ENCODE results near the gene RGS19. TPM values are rescaled to one million over a fixed set of nuclear protein-coding genes. Genes with fewer than 3 reads are reported as not detected.
A peak's percentile ranks its signal among the peaks of the same experiment; 100 is the strongest.

Gene RGS19
- total RNA-seq, 1 donor from 2014 or later: 26.2 TPM

- no peaks in the 10 kb centered on the region for H3K9me3 Mint-ChIP-seq (ENCODE audit: unreplicated experiment)
- peaks cover 8% of the 10 kb centered on the region for H3K27me3 Mint-ChIP-seq (ENCODE audit: unreplicated experiment)
- H3K36me3 Mint-ChIP-seq (ENCODE audit: low read depth, unreplicated experiment): no peaks in the 10 kb centered on the region
- peak; percentile 2 for DNase-seq (ENCODE audit: low spot score)
- TF ChIP-seq, protein P1, sequence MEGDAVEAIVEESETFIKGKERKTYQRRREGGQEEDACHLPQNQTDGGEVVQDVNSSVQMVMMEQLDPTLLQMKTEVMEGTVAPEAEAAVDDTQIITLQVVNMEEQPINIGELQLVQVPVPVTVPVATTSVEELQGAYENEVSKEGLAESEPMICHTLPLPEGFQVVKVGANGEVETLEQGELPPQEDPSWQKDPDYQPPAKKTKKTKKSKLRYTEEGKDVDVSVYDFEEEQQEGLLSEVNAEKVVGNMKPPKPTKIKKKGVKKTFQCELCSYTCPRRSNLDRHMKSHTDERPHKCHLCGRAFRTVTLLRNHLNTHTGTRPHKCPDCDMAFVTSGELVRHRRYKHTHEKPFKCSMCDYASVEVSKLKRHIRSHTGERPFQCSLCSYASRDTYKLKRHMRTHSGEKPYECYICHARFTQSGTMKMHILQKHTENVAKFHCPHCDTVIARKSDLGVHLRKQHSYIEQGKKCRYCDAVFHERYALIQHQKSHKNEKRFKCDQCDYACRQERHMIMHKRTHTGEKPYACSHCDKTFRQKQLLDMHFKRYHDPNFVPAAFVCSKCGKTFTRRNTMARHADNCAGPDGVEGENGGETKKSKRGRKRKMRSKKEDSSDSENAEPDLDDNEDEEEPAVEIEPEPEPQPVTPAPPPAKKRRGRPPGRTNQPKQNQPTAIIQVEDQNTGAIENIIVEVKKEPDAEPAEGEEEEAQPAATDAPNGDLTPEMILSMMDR (IDR thresholded peaks at IDR 0.05; ENCODE audit: unreplicated experiment): no peak
- H3K4me1 Mint-ChIP-seq (ENCODE audit: unreplicated experiment): no peaks in the 10 kb centered on the region
- no peak overlapping the region for H3K4me3 Mint-ChIP-seq (ENCODE audit: unreplicated experiment)
- no peak overlapping the region for H3K27ac Mint-ChIP-seq (ENCODE audit: unreplicated experiment)
These were observed 24.8 kb upstream of the RGS19 start for GRCh38 chr20:64103871-64104666.

GRCh38 chr20:64102647-64103354 is 23.5 kb upstream of the RGS19 start:
- Mint-ChIP-seq H3K27ac (ENCODE audit: unreplicated experiment) (no peak overlapping the region), H3K9me3 (ENCODE audit: unreplicated experiment) (no peaks in the 10 kb centered on the region), H3K27me3 (ENCODE audit: unreplicated experiment) (peaks cover 8% of the 10 kb centered on the region), H3K4me1 (ENCODE audit: unreplicated experiment) (no peaks in the 10 kb centered on the region), H3K4me3 (ENCODE audit: unreplicated experiment) (peak overlapping the region; percentile 67), H3K36me3 (ENCODE audit: low read depth, unreplicated experiment) (no peaks in the 10 kb centered on the region)
- DNase-seq (ENCODE audit: low spot score): no peak
- TF ChIP-seq, protein P1 (IDR thresholded peaks at IDR 0.05; ENCODE audit: unreplicated experiment): no peak

DNA sequence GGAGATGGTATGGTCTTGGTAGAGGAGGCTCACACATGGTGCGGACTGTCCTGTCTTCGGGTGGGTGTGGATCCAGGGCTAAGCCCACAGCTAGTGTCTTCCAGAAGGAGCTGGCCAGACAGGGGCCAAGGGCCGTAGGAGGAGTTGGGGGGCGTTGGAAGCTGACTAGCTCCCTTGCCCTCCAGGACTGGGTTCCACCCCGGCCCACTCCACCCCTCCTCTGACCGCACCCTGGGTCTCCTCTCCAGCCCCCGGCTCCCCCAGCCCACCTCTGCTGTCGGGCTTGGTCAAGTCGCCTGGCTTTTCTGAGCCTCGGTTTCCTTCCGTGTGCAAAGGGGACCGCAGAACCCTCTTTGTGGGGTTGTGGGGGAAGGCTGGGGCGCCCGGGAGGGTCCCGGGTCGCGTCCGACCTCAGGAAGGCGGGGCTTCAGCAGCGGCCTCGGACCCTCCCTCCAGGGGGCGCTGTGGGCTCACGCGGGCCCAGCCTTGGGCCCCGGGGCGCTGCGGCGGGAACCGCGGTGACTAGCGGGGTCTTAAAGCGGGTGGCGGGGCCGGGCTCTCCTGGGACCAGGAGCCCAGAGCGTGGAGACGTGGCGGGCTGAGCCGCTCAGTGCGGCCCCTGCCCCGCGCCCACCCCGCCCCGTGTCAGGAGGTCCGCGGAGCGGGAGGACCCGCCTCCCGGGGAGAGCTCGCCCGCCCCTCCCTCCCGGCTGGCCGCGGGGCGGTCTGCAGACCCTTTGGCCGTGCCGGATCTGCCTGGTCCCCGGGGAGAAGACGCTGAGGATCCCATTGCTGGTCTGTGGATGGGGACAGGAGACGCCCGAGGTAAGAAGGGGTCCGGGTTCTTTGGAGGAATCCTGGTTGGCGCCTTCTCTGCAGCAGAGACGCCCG is 22.7 kb upstream of the RGS19 start:
- Mint-ChIP-seq H3K4me3 (ENCODE audit: unreplicated experiment) (peak overlapping the region; percentile 76), H3K27me3 (ENCODE audit: unreplicated experiment) (peaks cover 8% of the 10 kb centered on the region), H3K27ac (ENCODE audit: unreplicated experiment) (no peak overlapping the region), H3K36me3 (ENCODE audit: low read depth, unreplicated experiment) (peaks cover 1% of the 10 kb centered on the region), H3K4me1 (ENCODE audit: unreplicated experiment) (no peaks in the 10 kb centered on the region), H3K9me3 (ENCODE audit: unreplicated experiment) (peaks cover under 1% of the 10 kb centered on the region)
- TF ChIP-seq, protein P1 (IDR thresholded peaks at IDR 0.05; ENCODE audit: unreplicated experiment): peak; percentile 98
- DNase-seq (ENCODE audit: low spot score): peak; percentile 79

DNA sequence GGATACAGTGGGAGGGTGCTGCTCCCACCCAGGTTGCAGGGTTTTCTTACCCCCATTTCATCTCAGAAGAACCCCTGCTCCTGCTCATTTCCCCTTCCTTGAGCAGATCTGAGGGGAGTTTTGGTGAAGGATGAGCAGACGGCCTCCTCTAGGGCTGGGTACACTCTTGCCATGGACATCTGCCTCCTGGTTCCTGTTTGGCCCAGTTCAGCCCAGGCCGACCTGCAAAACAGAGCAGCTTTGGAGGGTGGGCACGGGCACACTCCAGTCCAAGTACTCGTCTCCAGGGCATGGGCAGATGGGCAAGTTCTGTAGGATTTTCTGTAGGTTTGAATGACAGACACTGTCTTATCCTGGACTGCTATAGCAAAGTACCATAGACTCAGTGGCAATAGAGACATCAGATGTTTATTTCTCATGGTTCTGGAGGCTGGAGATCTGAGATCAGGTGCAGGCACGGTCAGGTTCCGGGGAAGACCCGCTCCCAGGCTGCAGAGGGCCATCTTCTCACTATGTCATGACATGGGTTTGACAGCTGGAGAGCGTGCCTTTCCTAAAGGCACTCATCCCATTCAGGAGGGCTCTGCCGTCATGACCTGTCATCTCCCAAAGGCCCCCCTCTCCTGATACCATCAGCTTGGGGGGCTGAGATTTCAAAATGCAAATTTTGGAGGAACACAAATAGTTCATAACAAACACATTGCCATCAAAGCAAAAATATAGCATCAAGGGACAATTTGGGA is 21.8 kb upstream of the RGS19 start:
- DNase-seq (ENCODE audit: low spot score): no peak
- H3K27ac Mint-ChIP-seq (ENCODE audit: unreplicated experiment): no peak overlapping the region
- peaks cover 3% of the 10 kb centered on the region for H3K4me1 Mint-ChIP-seq (ENCODE audit: unreplicated experiment)
- peaks cover 9% of the 10 kb centered on the region for H3K36me3 Mint-ChIP-seq (ENCODE audit: low read depth, unreplicated experiment)
- H3K4me3 Mint-ChIP-seq (ENCODE audit: unreplicated experiment): peak overlapping the region; percentile 76
- TF ChIP-seq, protein P1 (IDR thresholded peaks at IDR 0.05; ENCODE audit: unreplicated experiment): no peak
- peaks cover 5% of the 10 kb centered on the region for H3K9me3 Mint-ChIP-seq (ENCODE audit: unreplicated experiment)
- H3K27me3 Mint-ChIP-seq (ENCODE audit: unreplicated experiment): peaks cover 14% of the 10 kb centered on the region

Measured in endothelial cell (in vitro differentiated cells).